LNCAP (cell line): ENCODE results near the gene TRMT5.

ENCODE experiments used
- TF ChIP-seq, protein P1 (sequence below): fragments of 450-650 bp; IDR thresholded peaks from 2 replicates; pipeline ENCODE4 v1.5.1; 2017; ENCODE audit warnings: mild to moderate bottlenecking

Gene TRMT5, protein sequence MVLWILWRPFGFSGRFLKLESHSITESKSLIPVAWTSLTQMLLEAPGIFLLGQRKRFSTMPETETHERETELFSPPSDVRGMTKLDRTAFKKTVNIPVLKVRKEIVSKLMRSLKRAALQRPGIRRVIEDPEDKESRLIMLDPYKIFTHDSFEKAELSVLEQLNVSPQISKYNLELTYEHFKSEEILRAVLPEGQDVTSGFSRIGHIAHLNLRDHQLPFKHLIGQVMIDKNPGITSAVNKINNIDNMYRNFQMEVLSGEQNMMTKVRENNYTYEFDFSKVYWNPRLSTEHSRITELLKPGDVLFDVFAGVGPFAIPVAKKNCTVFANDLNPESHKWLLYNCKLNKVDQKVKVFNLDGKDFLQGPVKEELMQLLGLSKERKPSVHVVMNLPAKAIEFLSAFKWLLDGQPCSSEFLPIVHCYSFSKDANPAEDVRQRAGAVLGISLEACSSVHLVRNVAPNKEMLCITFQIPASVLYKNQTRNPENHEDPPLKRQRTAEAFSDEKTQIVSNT

DNA sequence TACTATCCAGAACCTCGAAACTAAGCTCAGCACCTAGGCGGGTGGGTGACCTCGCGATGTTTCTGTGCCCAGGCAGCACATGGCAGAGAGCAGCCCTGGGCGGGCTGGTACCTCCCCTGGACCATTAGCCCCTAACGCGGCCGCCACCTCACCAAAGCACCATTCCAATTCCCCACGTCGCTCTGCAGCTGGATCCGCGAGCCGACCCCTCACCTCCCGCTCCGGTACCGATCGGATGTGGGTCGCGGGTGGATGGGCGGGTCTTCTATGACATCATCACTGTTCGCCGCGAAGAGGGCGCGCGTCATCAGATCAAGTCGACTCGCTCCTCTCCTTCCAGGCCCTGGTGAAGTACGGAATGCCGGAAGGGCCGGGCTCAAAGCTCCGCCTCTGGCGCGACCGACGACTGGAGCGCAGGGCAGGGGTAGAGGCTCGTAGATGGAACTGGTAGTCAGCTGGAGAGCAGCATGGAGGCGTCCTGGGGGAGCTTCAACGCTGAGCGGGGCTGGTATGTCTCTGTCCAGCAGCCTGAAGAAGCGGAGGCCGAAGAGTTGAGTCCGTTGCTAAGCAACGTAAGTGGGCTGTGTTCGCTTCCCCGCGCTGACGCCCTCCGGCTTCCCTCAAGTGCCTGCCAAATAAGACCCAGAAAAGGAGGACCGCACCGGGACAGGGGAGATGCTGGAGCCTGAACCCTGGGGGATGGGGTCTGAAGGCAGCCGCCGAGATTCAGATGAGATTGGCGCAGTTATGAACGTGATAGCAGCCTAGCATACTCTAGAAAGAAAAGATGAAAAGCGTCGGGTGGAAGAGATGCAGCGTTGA lies at the start of gene TRMT5, which contains the start of gene SLC38A6:
Gene TRMT5 (minus strand): TSS at position 269 of the 822 bp plus-strand sequence. CDS start 106 bp downstream, at position 163.
Gene SLC38A6 (plus strand): TSS at position 435 of the 822 bp plus-strand sequence. CDS start 33 bp downstream, at position 468.
- TF ChIP-seq, protein P1, sequence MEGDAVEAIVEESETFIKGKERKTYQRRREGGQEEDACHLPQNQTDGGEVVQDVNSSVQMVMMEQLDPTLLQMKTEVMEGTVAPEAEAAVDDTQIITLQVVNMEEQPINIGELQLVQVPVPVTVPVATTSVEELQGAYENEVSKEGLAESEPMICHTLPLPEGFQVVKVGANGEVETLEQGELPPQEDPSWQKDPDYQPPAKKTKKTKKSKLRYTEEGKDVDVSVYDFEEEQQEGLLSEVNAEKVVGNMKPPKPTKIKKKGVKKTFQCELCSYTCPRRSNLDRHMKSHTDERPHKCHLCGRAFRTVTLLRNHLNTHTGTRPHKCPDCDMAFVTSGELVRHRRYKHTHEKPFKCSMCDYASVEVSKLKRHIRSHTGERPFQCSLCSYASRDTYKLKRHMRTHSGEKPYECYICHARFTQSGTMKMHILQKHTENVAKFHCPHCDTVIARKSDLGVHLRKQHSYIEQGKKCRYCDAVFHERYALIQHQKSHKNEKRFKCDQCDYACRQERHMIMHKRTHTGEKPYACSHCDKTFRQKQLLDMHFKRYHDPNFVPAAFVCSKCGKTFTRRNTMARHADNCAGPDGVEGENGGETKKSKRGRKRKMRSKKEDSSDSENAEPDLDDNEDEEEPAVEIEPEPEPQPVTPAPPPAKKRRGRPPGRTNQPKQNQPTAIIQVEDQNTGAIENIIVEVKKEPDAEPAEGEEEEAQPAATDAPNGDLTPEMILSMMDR, result no peak

- TF ChIP-seq, protein P1, result no peak
These were observed 45.6 kb upstream of the TRMT5 start for GRCh38 chr14:61026526-61026925.

GRCh38 chr14:61025251-61026223 lies 44.7 kb upstream of the TRMT5 start:
- TF ChIP-seq, protein P1, result peak; percentile 92

GRCh38 chr14:61019537-61019936 lies 38.7 kb upstream of the TRMT5 start:
- TF ChIP-seq, protein P1, result no peak

- TF ChIP-seq, protein P1, result no peak
These were observed 22.7 kb upstream of the TRMT5 start for GRCh38 chr14:61003571-61003970.

GRCh38 chr14:60999536-60999935 lies 18.7 kb upstream of the TRMT5 start:
- TF ChIP-seq, protein P1, result no peak
